ENCODE results near the gene PTGFR. TPM values are rescaled to one million over a fixed set of nuclear protein-coding genes. Genes with fewer than 3 reads are reported as not detected.

PTGFR gene
- total RNA-seq, 1 experiment from 2014 or later: 0.35 TPM

GRCh38 chr1:78533527-78533926, 42.8 kb downstream of the PTGFR start:
- H3K4me1 Mint-ChIP-seq (ENCODE audit: low read depth, unreplicated experiment): no peaks in the 10 kb centered on the region
- CTCF ChIA-PET: no interaction called here
- DNase-seq: no peak
- no peaks in the 10 kb centered on the region for H3K27me3 Mint-ChIP-seq (ENCODE audit: unreplicated experiment)
- no peak for TF ChIP-seq CTCF (IDR thresholded peaks at IDR 0.05; ENCODE audit: unreplicated experiment)
- H3K36me3 Mint-ChIP-seq (ENCODE audit: insufficient read depth, unreplicated experiment): no peaks in the 10 kb centered on the region
- H3K4me3 Mint-ChIP-seq (ENCODE audit: low read depth, unreplicated experiment): no peak overlapping the region
- H3K9me3 Mint-ChIP-seq (ENCODE audit: low read depth, unreplicated experiment): no peaks in the 10 kb centered on the region
- BruUV-seq (replicated peaks): no TSS peak
- H3K27ac Mint-ChIP-seq (ENCODE audit: unreplicated experiment): no peak overlapping the region
- intact Hi-C loops (cut with micrococcal nuclease; ENCODE audit: unreplicated experiment): loop anchor here (1.0 kb wide), 1 partner anchor 389 kb away; no protein-coding TSS in a partner anchor

- no peaks in the 10 kb centered on the region for H3K9me3 Mint-ChIP-seq (ENCODE audit: low read depth, unreplicated experiment)
- DNase-seq: no peak
- intact Hi-C loops (cut with micrococcal nuclease; ENCODE audit: unreplicated experiment): no loop called here
- no peak for TF ChIP-seq CTCF (IDR thresholded peaks at IDR 0.05; ENCODE audit: unreplicated experiment)
- no peaks in the 10 kb centered on the region for H3K4me1 Mint-ChIP-seq (ENCODE audit: low read depth, unreplicated experiment)
- H3K27me3 Mint-ChIP-seq (ENCODE audit: unreplicated experiment): no peaks in the 10 kb centered on the region
- CTCF ChIA-PET: no interaction called here
- no peak overlapping the region for H3K4me3 Mint-ChIP-seq (ENCODE audit: low read depth, unreplicated experiment)
- no peak overlapping the region for H3K27ac Mint-ChIP-seq (ENCODE audit: unreplicated experiment)
- no peaks in the 10 kb centered on the region for H3K36me3 Mint-ChIP-seq (ENCODE audit: insufficient read depth, unreplicated experiment)
- no TSS peak for BruUV-seq (replicated peaks)
These were observed 44.5 kb downstream of the PTGFR start for GRCh38 chr1:78535286-78535685.

GRCh38 chr1:78536427-78536826, 45.7 kb downstream of the PTGFR start:
- no peak overlapping the region for H3K4me3 Mint-ChIP-seq (ENCODE audit: low read depth, unreplicated experiment)
- TF ChIP-seq CTCF (IDR thresholded peaks at IDR 0.05; ENCODE audit: unreplicated experiment): no peak
- no peaks in the 10 kb centered on the region for H3K9me3 Mint-ChIP-seq (ENCODE audit: low read depth, unreplicated experiment)
- no peaks in the 10 kb centered on the region for H3K27me3 Mint-ChIP-seq (ENCODE audit: unreplicated experiment)
- H3K27ac Mint-ChIP-seq (ENCODE audit: unreplicated experiment): no peak overlapping the region
- no peaks in the 10 kb centered on the region for H3K36me3 Mint-ChIP-seq (ENCODE audit: insufficient read depth, unreplicated experiment)
- CTCF ChIA-PET: no interaction called here
- intact Hi-C loops (cut with micrococcal nuclease; ENCODE audit: unreplicated experiment): no loop called here
- BruUV-seq (replicated peaks): no TSS peak
- no peaks in the 10 kb centered on the region for H3K4me1 Mint-ChIP-seq (ENCODE audit: low read depth, unreplicated experiment)
- DNase-seq: no peak

GRCh38 chr1:78540048-78540447, 49.3 kb downstream of the PTGFR start:
- Mint-ChIP-seq H3K4me1 (ENCODE audit: low read depth, unreplicated experiment) (no peaks in the 10 kb centered on the region), H3K36me3 (ENCODE audit: insufficient read depth, unreplicated experiment) (no peaks in the 10 kb centered on the region), H3K9me3 (ENCODE audit: low read depth, unreplicated experiment) (peaks cover 2% of the 10 kb centered on the region), H3K27me3 (ENCODE audit: unreplicated experiment) (no peaks in the 10 kb centered on the region), H3K4me3 (ENCODE audit: low read depth, unreplicated experiment) (no peak overlapping the region), H3K27ac (ENCODE audit: unreplicated experiment) (no peak overlapping the region)
- no peak for TF ChIP-seq CTCF (IDR thresholded peaks at IDR 0.05; ENCODE audit: unreplicated experiment)
- intact Hi-C loops (cut with micrococcal nuclease; ENCODE audit: unreplicated experiment): no loop called here
- CTCF ChIA-PET: no interaction called here
- DNase-seq: no peak
- BruUV-seq (replicated peaks): no TSS peak
